ENCODE measurements around the gene INSC. TPM values are rescaled to one million over a fixed set of nuclear protein-coding genes. Genes with fewer than 3 reads are reported as not detected.

The INSC gene
- total RNA-seq, 2 experiments from 2014 or later, result 0.49 to 0.61 TPM

- ATAC-seq, result no peak
- Mint-ChIP-seq H3K9me3 (ENCODE audit: low read depth) (no peaks in the 10 kb centered on the region), H3K4me1 (no peaks in the 10 kb centered on the region), H3K4me3 (no peak overlapping the region), H3K36me3 (no peaks in the 10 kb centered on the region), H3K27me3 (peaks cover 12% of the 10 kb centered on the region), H3K27ac (no peak overlapping the region)
- CTCF ChIA-PET, result interaction anchor here (0.8 to 8.2 kb wide), 2 partner anchors 9 to 100 kb away, joined by 3 to 59 read pairs; no protein-coding TSS in a partner anchor
- no peak for DNase-seq
These were observed 86.9 kb downstream of the INSC start for GRCh38 chr11:15201586-15201985.

GRCh38 chr11:15202626-15203025 lies 87.9 kb downstream of the INSC start:
- DNase-seq (peak; percentile 23), ATAC-seq (no peak)
- Mint-ChIP-seq H3K36me3 (no peaks in the 10 kb centered on the region), H3K4me3 (no peak overlapping the region), H3K27ac (no peak overlapping the region), H3K27me3 (peaks cover 9% of the 10 kb centered on the region), H3K4me1 (no peaks in the 10 kb centered on the region), H3K9me3 (ENCODE audit: low read depth) (no peaks in the 10 kb centered on the region)
- CTCF ChIA-PET, result interaction anchor here (8.2 kb wide), 1 partner anchor 101 kb away, joined by 59 read pairs; no protein-coding TSS in a partner anchor

GRCh38 chr11:15204711-15205110 lies 90.0 kb downstream of the INSC start:
- no peaks in the 10 kb centered on the region for H3K4me1 Mint-ChIP-seq
- H3K36me3 Mint-ChIP-seq, result no peaks in the 10 kb centered on the region
- H3K9me3 Mint-ChIP-seq (ENCODE audit: low read depth), result no peaks in the 10 kb centered on the region
- DNase-seq (peak; percentile 34), ATAC-seq (no peak)
- CTCF ChIA-PET, result interaction anchor here (1.0 to 8.2 kb wide), 2 partner anchors 104 to 231 kb away, joined by 3 to 59 read pairs; no protein-coding TSS in a partner anchor
- H3K4me3 Mint-ChIP-seq, result no peak overlapping the region
- no peak overlapping the region for H3K27ac Mint-ChIP-seq
- H3K27me3 Mint-ChIP-seq, result peaks cover 8% of the 10 kb centered on the region

GRCh38 chr11:15206791-15207190 lies 92.1 kb downstream of the INSC start:
- H3K27ac Mint-ChIP-seq, result no peak overlapping the region
- peak; percentile 11 for DNase-seq
- H3K27me3 Mint-ChIP-seq, result peaks cover 10% of the 10 kb centered on the region
- CTCF ChIA-PET, result interaction anchor here (0.7 to 8.2 kb wide), 8 partner anchors 10 to 298 kb away, joined by 3 to 59 read pairs (median 3); no protein-coding TSS in a partner anchor
- no peaks in the 10 kb centered on the region for H3K36me3 Mint-ChIP-seq
- ATAC-seq, result no peak
- no peaks in the 10 kb centered on the region for H3K4me1 Mint-ChIP-seq
- H3K4me3 Mint-ChIP-seq, result no peak overlapping the region
- H3K9me3 Mint-ChIP-seq (ENCODE audit: low read depth), result no peaks in the 10 kb centered on the region

- H3K27ac Mint-ChIP-seq, result no peak overlapping the region
- no peaks in the 10 kb centered on the region for H3K4me1 Mint-ChIP-seq
- ATAC-seq, result peak; percentile 92
- H3K4me3 Mint-ChIP-seq, result no peak overlapping the region
- H3K36me3 Mint-ChIP-seq, result no peaks in the 10 kb centered on the region
- H3K9me3 Mint-ChIP-seq (ENCODE audit: low read depth), result no peaks in the 10 kb centered on the region
- peak; percentile 82 for DNase-seq
- CTCF ChIA-PET, result interaction anchor here (0.9 to 8.2 kb wide), 4 partner anchors 16 to 300 kb away, joined by 3 to 59 read pairs (median 16); no protein-coding TSS in a partner anchor
- peaks cover 6% of the 10 kb centered on the region for H3K27me3 Mint-ChIP-seq
These were observed 93.9 kb downstream of the INSC start for GRCh38 chr11:15208378-15209222.

- no peak for ATAC-seq
- CTCF ChIA-PET, result no interaction called here
- H3K9me3 Mint-ChIP-seq (ENCODE audit: low read depth), result no peaks in the 10 kb centered on the region
- H3K27ac Mint-ChIP-seq, result no peak overlapping the region
- DNase-seq, result no peak
- no peaks in the 10 kb centered on the region for H3K4me1 Mint-ChIP-seq
- no peak overlapping the region for H3K4me3 Mint-ChIP-seq
- H3K27me3 Mint-ChIP-seq, result peaks cover 3% of the 10 kb centered on the region
- H3K36me3 Mint-ChIP-seq, result no peaks in the 10 kb centered on the region
These were observed 98.2 kb downstream of the INSC start for GRCh38 chr11:15212876-15213275.

- ATAC-seq, result no peak
- Mint-ChIP-seq H3K36me3 (no peaks in the 10 kb centered on the region), H3K27me3 (peaks cover 3% of the 10 kb centered on the region), H3K9me3 (ENCODE audit: low read depth) (no peaks in the 10 kb centered on the region), H3K4me1 (no peaks in the 10 kb centered on the region), H3K4me3 (no peak overlapping the region), H3K27ac (no peak overlapping the region)
- CTCF ChIA-PET, result no interaction called here
- DNase-seq, result no peak
These were observed 98.9 kb downstream of the INSC start for GRCh38 chr11:15213471-15214231.

- H3K27ac Mint-ChIP-seq, result no peak overlapping the region
- H3K36me3 Mint-ChIP-seq, result no peaks in the 10 kb centered on the region
- H3K9me3 Mint-ChIP-seq (ENCODE audit: low read depth), result no peaks in the 10 kb centered on the region
- DNase-seq (no peak), ATAC-seq (no peak)
- CTCF ChIA-PET, result no interaction called here
- H3K4me3 Mint-ChIP-seq, result no peak overlapping the region
- H3K4me1 Mint-ChIP-seq, result no peaks in the 10 kb centered on the region
- peaks cover 3% of the 10 kb centered on the region for H3K27me3 Mint-ChIP-seq
These were observed 100.3 kb downstream of the INSC start for GRCh38 chr11:15215005-15215404.

- no peak overlapping the region for H3K4me3 Mint-ChIP-seq
- H3K27me3 Mint-ChIP-seq, result no peaks in the 10 kb centered on the region
- CTCF ChIA-PET, result interaction anchor here (1.2 kb wide), 1 partner anchor 116 kb away, joined by 4 read pairs; no protein-coding TSS in a partner anchor
- ATAC-seq (peak; percentile 42), DNase-seq (no peak)
- H3K27ac Mint-ChIP-seq, result no peak overlapping the region
- no peaks in the 10 kb centered on the region for H3K9me3 Mint-ChIP-seq (ENCODE audit: low read depth)
- no peaks in the 10 kb centered on the region for H3K4me1 Mint-ChIP-seq
- H3K36me3 Mint-ChIP-seq, result no peaks in the 10 kb centered on the region
These were observed 102.0 kb downstream of the INSC start for GRCh38 chr11:15216678-15217077.

GRCh38 chr11:15217416-15217815 lies 102.7 kb downstream of the INSC start:
- Mint-ChIP-seq H3K4me3 (no peak overlapping the region), H3K4me1 (no peaks in the 10 kb centered on the region), H3K9me3 (ENCODE audit: low read depth) (no peaks in the 10 kb centered on the region), H3K27me3 (no peaks in the 10 kb centered on the region), H3K27ac (no peak overlapping the region), H3K36me3 (no peaks in the 10 kb centered on the region)
- DNase-seq (no peak), ATAC-seq (no peak)
- CTCF ChIA-PET, result interaction anchor here (1.2 kb wide), 1 partner anchor 117 kb away, joined by 4 read pairs; no protein-coding TSS in a partner anchor

GRCh38 chr11:15222777-15223176 lies 108.1 kb downstream of the INSC start:
- DNase-seq (no peak), ATAC-seq (no peak)
- H3K4me3 Mint-ChIP-seq, result no peak overlapping the region
- no peaks in the 10 kb centered on the region for H3K9me3 Mint-ChIP-seq (ENCODE audit: low read depth)
- H3K27me3 Mint-ChIP-seq, result peaks cover 8% of the 10 kb centered on the region
- no peak overlapping the region for H3K27ac Mint-ChIP-seq
- CTCF ChIA-PET, result interaction anchor here (1.1 kb wide), 1 partner anchor 13 kb away, joined by 3 read pairs; no protein-coding TSS in a partner anchor
- no peaks in the 10 kb centered on the region for H3K4me1 Mint-ChIP-seq
- no peaks in the 10 kb centered on the region for H3K36me3 Mint-ChIP-seq

GRCh38 chr11:15223318-15223717 lies 108.6 kb downstream of the INSC start:
- H3K9me3 Mint-ChIP-seq (ENCODE audit: low read depth), result no peaks in the 10 kb centered on the region
- no peaks in the 10 kb centered on the region for H3K4me1 Mint-ChIP-seq
- no peak for DNase-seq
- no peak overlapping the region for H3K4me3 Mint-ChIP-seq
- ATAC-seq, result no peak
- CTCF ChIA-PET, result no interaction called here
- H3K27ac Mint-ChIP-seq, result no peak overlapping the region
- peaks cover 8% of the 10 kb centered on the region for H3K27me3 Mint-ChIP-seq
- H3K36me3 Mint-ChIP-seq, result no peaks in the 10 kb centered on the region

GRCh38 chr11:15224466-15224865 lies 109.7 kb downstream of the INSC start:
- Mint-ChIP-seq H3K36me3 (no peaks in the 10 kb centered on the region), H3K27ac (no peak overlapping the region)
- CTCF ChIA-PET, result interaction anchor here (0.9 to 1.2 kb wide), 3 partner anchors 15 to 250 kb away, joined by 3 read pairs; no protein-coding TSS in a partner anchor

More at GRCh38 chr11:15224466-15224865, 109.7 kb downstream of the INSC start:
- Mint-ChIP-seq H3K9me3 (ENCODE audit: low read depth) (no peaks in the 10 kb centered on the region), H3K4me3 (no peak overlapping the region), H3K27me3 (peaks cover 8% of the 10 kb centered on the region), H3K4me1 (no peaks in the 10 kb centered on the region)
- no peak for DNase-seq
- ATAC-seq, result no peak
